Measurements from ENCODE around the gene EFCAB13.
"Not testable (repeated sequence)": the region's sequence is repeated elsewhere in the genome, so short reads cannot be mapped to it uniquely, and the experiment has no call there.

The EFCAB13 gene

GRCh38 chr17:47338026-47338425, 14.3 kb downstream of the EFCAB13 start:
- no peak overlapping the region for H3K9ac ChIP-seq (ENCODE audit: low read depth, low read length)
- H3K27me3 ChIP-seq (ENCODE audit: insufficient read depth, low read length), result no peaks in the 10 kb centered on the region
- H3K4me3 ChIP-seq (ENCODE audit: low read length), result no peak overlapping the region
- 94% methylated on average over 3 of the region's 3 CpGs for WGBS
- H3K4me1 ChIP-seq (ENCODE audit: insufficient read depth, low read length), result no peaks in the 10 kb centered on the region
- H3K9me3 ChIP-seq (ENCODE audit: insufficient read depth, low read depth, low read length), result no peaks in the 10 kb centered on the region
- no peaks in the 10 kb centered on the region for H3K36me3 ChIP-seq (ENCODE audit: insufficient read depth, low read length)
- H3K27ac ChIP-seq (ENCODE audit: low read depth, low read length), result no peak overlapping the region

- no peaks in the 10 kb centered on the region for H3K4me1 ChIP-seq (ENCODE audit: insufficient read depth, low read length)
These were observed 29.1 kb downstream of the EFCAB13 start for GRCh38 chr17:47352848-47353247.

GRCh38 chr17:47358652-47359051, 34.9 kb downstream of the EFCAB13 start:
- Histone ChIP-seq H3K36me3 (ENCODE audit: insufficient read depth, low read length) (no peaks in the 10 kb centered on the region), H3K27me3 (ENCODE audit: insufficient read depth, low read length) (no peaks in the 10 kb centered on the region), H3K4me1 (ENCODE audit: insufficient read depth, low read length) (no peaks in the 10 kb centered on the region), H3K4me3 (ENCODE audit: low read length) (no peak overlapping the region), H3K27ac (ENCODE audit: low read depth, low read length) (no peak overlapping the region), H3K9me3 (ENCODE audit: insufficient read depth, low read depth, low read length) (peaks cover 12% of the 10 kb centered on the region), H3K9ac (ENCODE audit: low read depth, low read length) (no peak overlapping the region)
- 85% methylated on average over 1 of the region's 1 CpG for WGBS

More at GRCh38 chr17:47352848-47353247, 29.1 kb downstream of the EFCAB13 start:
- no peaks in the 10 kb centered on the region for H3K9me3 ChIP-seq (ENCODE audit: insufficient read depth, low read depth, low read length)
- no peak overlapping the region for H3K9ac ChIP-seq (ENCODE audit: low read depth, low read length)
- no peak overlapping the region for H3K27ac ChIP-seq (ENCODE audit: low read depth, low read length)
- WGBS, result no CpG with 5 or more reads among the region's 1 CpG
- H3K36me3 ChIP-seq (ENCODE audit: insufficient read depth, low read length), result no peaks in the 10 kb centered on the region
- no peak overlapping the region for H3K4me3 ChIP-seq (ENCODE audit: low read length)
- no peaks in the 10 kb centered on the region for H3K27me3 ChIP-seq (ENCODE audit: insufficient read depth, low read length)

GRCh38 chr17:47363171-47363570, 39.4 kb downstream of the EFCAB13 start:
- no peaks in the 10 kb centered on the region for H3K27me3 ChIP-seq (ENCODE audit: insufficient read depth, low read length)
- no peaks in the 10 kb centered on the region for H3K4me1 ChIP-seq (ENCODE audit: insufficient read depth, low read length)
- H3K27ac ChIP-seq (ENCODE audit: low read depth, low read length), result no peak overlapping the region
- no peak overlapping the region for H3K4me3 ChIP-seq (ENCODE audit: low read length)
- 100% methylated on average over 1 of the region's 2 CpGs for WGBS
- peaks cover 14% of the 10 kb centered on the region for H3K9me3 ChIP-seq (ENCODE audit: insufficient read depth, low read depth, low read length)
- no peaks in the 10 kb centered on the region for H3K36me3 ChIP-seq (ENCODE audit: insufficient read depth, low read length)
- H3K9ac ChIP-seq (ENCODE audit: low read depth, low read length), result no peak overlapping the region

- Histone ChIP-seq H3K9ac (ENCODE audit: low read depth, low read length) (no peak overlapping the region), H3K4me1 (ENCODE audit: insufficient read depth, low read length) (no peaks in the 10 kb centered on the region), H3K36me3 (ENCODE audit: insufficient read depth, low read length) (no peaks in the 10 kb centered on the region), H3K27ac (ENCODE audit: low read depth, low read length) (no peak overlapping the region), H3K9me3 (ENCODE audit: insufficient read depth, low read depth, low read length) (peaks cover 14% of the 10 kb centered on the region), H3K27me3 (ENCODE audit: insufficient read depth, low read length) (no peaks in the 10 kb centered on the region), H3K4me3 (ENCODE audit: low read length) (no peak overlapping the region)
- 84% methylated on average over 10 of the region's 10 CpGs for WGBS
These were observed 43.5 kb downstream of the EFCAB13 start for GRCh38 chr17:47367257-47367656.

GRCh38 chr17:47368262-47368661, 44.5 kb downstream of the EFCAB13 start:
- Histone ChIP-seq H3K9ac (ENCODE audit: low read depth, low read length) (no peak overlapping the region), H3K9me3 (ENCODE audit: insufficient read depth, low read depth, low read length) (peaks cover 6% of the 10 kb centered on the region; the same call in 1 of the 2 replicates), H3K27me3 (ENCODE audit: insufficient read depth, low read length) (no peaks in the 10 kb centered on the region), H3K36me3 (ENCODE audit: insufficient read depth, low read length) (no peaks in the 10 kb centered on the region), H3K4me3 (ENCODE audit: low read length) (no peak overlapping the region), H3K4me1 (ENCODE audit: insufficient read depth, low read length) (no peaks in the 10 kb centered on the region), H3K27ac (ENCODE audit: low read depth, low read length) (no peak overlapping the region)
- WGBS, result 83% methylated on average over 3 of the region's 3 CpGs

- H3K36me3 ChIP-seq (ENCODE audit: insufficient read depth, low read length); H3K27me3 ChIP-seq (ENCODE audit: insufficient read depth, low read length); H3K4me1 ChIP-seq (ENCODE audit: insufficient read depth, low read length); H3K4me3 ChIP-seq (ENCODE audit: low read length); H3K9me3 ChIP-seq (ENCODE audit: insufficient read depth, low read depth, low read length); H3K27ac ChIP-seq (ENCODE audit: low read depth, low read length); H3K9ac ChIP-seq (ENCODE audit: low read depth, low read length): not testable (repeated sequence)
- 100% methylated on average over 1 of the region's 3 CpGs for WGBS
These were observed 47.1 kb downstream of the EFCAB13 start for GRCh38 chr17:47370899-47371298.

GRCh38 chr17:47373002-47373401, 49.2 kb downstream of the EFCAB13 start:
- H3K4me3 ChIP-seq (ENCODE audit: low read length), result no peak overlapping the region
- H3K4me1 ChIP-seq (ENCODE audit: insufficient read depth, low read length), result no peaks in the 10 kb centered on the region
- H3K36me3 ChIP-seq (ENCODE audit: insufficient read depth, low read length), result no peaks in the 10 kb centered on the region
- H3K27me3 ChIP-seq (ENCODE audit: insufficient read depth, low read length), result no peaks in the 10 kb centered on the region
- no peaks in the 10 kb centered on the region for H3K9me3 ChIP-seq (ENCODE audit: insufficient read depth, low read depth, low read length)
- 100% methylated on average over 1 of the region's 1 CpG for WGBS
- no peak overlapping the region for H3K9ac ChIP-seq (ENCODE audit: low read depth, low read length)
- H3K27ac ChIP-seq (ENCODE audit: low read depth, low read length), result no peak overlapping the region

- Histone ChIP-seq H3K36me3 (ENCODE audit: insufficient read depth, low read length) (no peaks in the 10 kb centered on the region), H3K27me3 (ENCODE audit: insufficient read depth, low read length) (no peaks in the 10 kb centered on the region), H3K9ac (ENCODE audit: low read depth, low read length) (no peak overlapping the region), H3K9me3 (ENCODE audit: insufficient read depth, low read depth, low read length) (no peaks in the 10 kb centered on the region), H3K4me3 (ENCODE audit: low read length) (no peak overlapping the region), H3K27ac (ENCODE audit: low read depth, low read length) (no peak overlapping the region), H3K4me1 (ENCODE audit: insufficient read depth, low read length) (no peaks in the 10 kb centered on the region)
- no CpG with 5 or more reads among the region's 1 CpG for WGBS
These were observed 52.5 kb downstream of the EFCAB13 start for GRCh38 chr17:47376247-47376646.

- Histone ChIP-seq H3K27ac (ENCODE audit: low read depth, low read length) (no peak overlapping the region), H3K9me3 (ENCODE audit: insufficient read depth, low read depth, low read length) (peaks cover 3% of the 10 kb centered on the region; the same call in 1 of the 2 replicates), H3K4me1 (ENCODE audit: insufficient read depth, low read length) (no peaks in the 10 kb centered on the region), H3K27me3 (ENCODE audit: insufficient read depth, low read length) (no peaks in the 10 kb centered on the region), H3K36me3 (ENCODE audit: insufficient read depth, low read length) (no peaks in the 10 kb centered on the region), H3K4me3 (ENCODE audit: low read length) (no peak overlapping the region), H3K9ac (ENCODE audit: low read depth, low read length) (no peak overlapping the region)
These were observed 65.1 kb downstream of the EFCAB13 start for GRCh38 chr17:47388825-47389224.

GRCh38 chr17:47397532-47398128, 73.9 kb downstream of the EFCAB13 start:
- H3K9me3 ChIP-seq (ENCODE audit: insufficient read depth, low read depth, low read length); H3K4me1 ChIP-seq (ENCODE audit: insufficient read depth, low read length); H3K4me3 ChIP-seq (ENCODE audit: low read length); H3K27me3 ChIP-seq (ENCODE audit: insufficient read depth, low read length); H3K36me3 ChIP-seq (ENCODE audit: insufficient read depth, low read length); H3K9ac ChIP-seq (ENCODE audit: low read depth, low read length); H3K27ac ChIP-seq (ENCODE audit: low read depth, low read length): not testable (repeated sequence)
- 98% methylated on average over 47 of the region's 49 CpGs for WGBS

- H3K4me1 ChIP-seq (ENCODE audit: insufficient read depth, low read length), result no peaks in the 10 kb centered on the region
- H3K9ac ChIP-seq (ENCODE audit: low read depth, low read length), result no peak overlapping the region
- 53% methylated on average over 1 of the region's 1 CpG for WGBS
- H3K27me3 ChIP-seq (ENCODE audit: insufficient read depth, low read length), result no peaks in the 10 kb centered on the region
- 0 out of 2 replicates have a peak, but pooled peaks cover 6% of the 10 kb centered on the region for H3K9me3 ChIP-seq (ENCODE audit: insufficient read depth, low read depth, low read length)
- H3K36me3 ChIP-seq (ENCODE audit: insufficient read depth, low read length), result no peaks in the 10 kb centered on the region
- H3K27ac ChIP-seq (ENCODE audit: low read depth, low read length), result no peak overlapping the region
- no peak overlapping the region for H3K4me3 ChIP-seq (ENCODE audit: low read length)
These were observed 76.6 kb downstream of the EFCAB13 start for GRCh38 chr17:47400333-47400732.

All from HUES64 (cell line).